Astrocyte (in vitro differentiated cells and primary cell): ENCODE measurements around the gene G6PC3. TPM values are rescaled to one million over a fixed set of nuclear protein-coding genes. Genes with fewer than 3 reads are reported as not detected.

Experiments used
- DNase-seq: peaks from one replicate; pipeline ENCODE4 v3.0.0-alpha.2; 2010; ENCODE audit warnings: low read depth
- FAIRE-seq: peaks from 2 replicates; lab custom pipeline; 2011; peaks lifted over from hg19 to GRCh38; lab: Jason Lieb, UNC
- H2AFZ ChIP-seq: 2 replicates; pipeline ENCODE4 v1.6.0; 2012; ENCODE audit warnings: low read depth, low read length, inconsistent platforms
- H3K27ac ChIP-seq: 2 replicates; pipeline ENCODE4 v1.5.1; 2011; ENCODE audit warnings: low read depth, low read length, inconsistent platforms
- H3K27me3 ChIP-seq: 2 replicates; pipeline ENCODE4 v1.6.0; 2011; ENCODE audit warnings: low read length, inconsistent platforms; ENCODE audit not compliant: insufficient read depth
- H3K36me3 ChIP-seq: 2 replicates; pipeline ENCODE4 v1.5.1; 2011; ENCODE audit warnings: low read length, inconsistent platforms; ENCODE audit not compliant: insufficient read depth
- H3K4me1 ChIP-seq: 2 replicates; pipeline ENCODE4 v1.5.1; 2011; ENCODE audit warnings: low read length, inconsistent platforms; ENCODE audit not compliant: insufficient read depth
- H3K4me2 ChIP-seq: 2 replicates; pipeline ENCODE4 v1.6.0; 2012; ENCODE audit warnings: low read length, inconsistent platforms
- H3K4me3 ChIP-seq: 2 replicates; pipeline ENCODE4 v1.5.1; 2011; ENCODE audit warnings: low read depth, mild to moderate bottlenecking, low read length, inconsistent platforms; ENCODE audit not compliant: insufficient read depth
- H3K79me2 ChIP-seq: 2 replicates; pipeline ENCODE4 v1.6.0; 2012; ENCODE audit warnings: mild to moderate bottlenecking, low read length, inconsistent platforms; ENCODE audit not compliant: insufficient read depth
- H3K9ac ChIP-seq: 2 replicates; pipeline ENCODE4 v1.6.0; 2012; ENCODE audit warnings: mild to moderate bottlenecking, low read length, inconsistent platforms
- H3K9me3 ChIP-seq: 2 replicates; pipeline ENCODE4 v1.5.1; 2012; ENCODE audit warnings: low read depth, mild to moderate bottlenecking, low read length, inconsistent platforms; ENCODE audit not compliant: insufficient read depth
- H4K20me1 ChIP-seq: 2 replicates; pipeline ENCODE4 v1.6.0; 2012; ENCODE audit warnings: low read length, inconsistent platforms; ENCODE audit not compliant: insufficient read depth
- H3K27ac Mint-ChIP-seq: one replicate; pipeline ENCODE4 v1.8.0; 2021; ENCODE audit warnings: mild to moderate bottlenecking, mixed read lengths; ENCODE audit not compliant: unreplicated experiment
- H3K27me3 Mint-ChIP-seq: one replicate; pipeline ENCODE4 v1.8.0; 2021; ENCODE audit warnings: low read depth, mixed read lengths; ENCODE audit not compliant: unreplicated experiment
- H3K36me3 Mint-ChIP-seq: one replicate; pipeline ENCODE4 v1.8.0; 2021; ENCODE audit warnings: low read depth, mixed read lengths; ENCODE audit not compliant: unreplicated experiment
- H3K4me1 Mint-ChIP-seq: one replicate; pipeline ENCODE4 v1.8.0; 2021; ENCODE audit warnings: low read depth, mixed read lengths; ENCODE audit not compliant: unreplicated experiment
- H3K4me3 Mint-ChIP-seq: one replicate; pipeline ENCODE4 v1.8.0; 2021; ENCODE audit warnings: mild to moderate bottlenecking, moderate library complexity, mixed read lengths; ENCODE audit not compliant: unreplicated experiment
- H3K9me3 Mint-ChIP-seq: one replicate; pipeline ENCODE4 v1.8.0; 2021; ENCODE audit warnings: mild to moderate bottlenecking, mixed read lengths; ENCODE audit not compliant: unreplicated experiment
- CTCF ChIP-seq: IDR thresholded peaks from 2 replicates; pipeline ENCODE4 v1.5.1; 2011; ENCODE audit warnings: low read depth, mild to moderate bottlenecking, inconsistent platforms, low read length, moderate library complexity; ENCODE audit not compliant: insufficient read depth
- EZH2 ChIP-seq: IDR thresholded peaks from 2 replicates; pipeline ENCODE4 v1.6.1; 2012; ENCODE audit warnings: mild to moderate bottlenecking, low read length, inconsistent platforms; ENCODE audit not compliant: insufficient read depth
- total RNA-seq: library from RNA; stranded (reverse); gene quantifications from 2 replicates; pipeline ENCODE4 v1.2.1, GENCODE V29; 2021

Gene G6PC3
- total RNA-seq, 1 donor from 2014 or later: 94.5 TPM

- Histone ChIP-seq H3K9me3 (no peaks in the 10 kb centered on the region), H3K27ac (peak overlapping the region; percentile 10), H3K4me2 (no peak overlapping the region), H3K27me3 (no peaks in the 10 kb centered on the region), H3K4me1 (peaks cover 27% of the 10 kb centered on the region), H3K36me3 (no peaks in the 10 kb centered on the region), H4K20me1 (no peaks in the 10 kb centered on the region), H3K79me2 (no peaks in the 10 kb centered on the region), H2AFZ (no peak overlapping the region), H3K9ac (no peak overlapping the region), H3K4me3 (no peak overlapping the region)
- FAIRE-seq: no peak
- no peaks in the 10 kb centered on the region for H3K27me3 Mint-ChIP-seq
- no peaks in the 10 kb centered on the region for H3K9me3 Mint-ChIP-seq
- H3K27ac Mint-ChIP-seq: no peak overlapping the region
- peaks cover 16% of the 10 kb centered on the region for H3K4me1 Mint-ChIP-seq
- no peak for TF ChIP-seq CTCF
- DNase-seq: no peak
- H3K4me3 Mint-ChIP-seq: no peak overlapping the region
- H3K36me3 Mint-ChIP-seq: peaks cover 17% of the 10 kb centered on the region
Measured at GRCh38 chr17:44082256-44082927, 11.9 kb downstream of the G6PC3 start.

GRCh38 chr17:44083250-44083849 lies 12.8 kb downstream of the G6PC3 start:
- Histone ChIP-seq H3K79me2 (no peaks in the 10 kb centered on the region), H3K4me1 (peaks cover 30% of the 10 kb centered on the region), H3K27me3 (no peaks in the 10 kb centered on the region), H3K4me3 (no peak overlapping the region), H3K9me3 (no peaks in the 10 kb centered on the region), H4K20me1 (no peaks in the 10 kb centered on the region), H3K27ac (no peak overlapping the region), H3K9ac (no peak overlapping the region), H3K36me3 (no peaks in the 10 kb centered on the region), H3K4me2 (no peak overlapping the region), H2AFZ (no peak overlapping the region)
- DNase-seq (no peak), FAIRE-seq (no peak)
- Mint-ChIP-seq H3K27me3 (no peaks in the 10 kb centered on the region), H3K4me1 (peaks cover 24% of the 10 kb centered on the region), H3K36me3 (peaks cover 17% of the 10 kb centered on the region), H3K27ac (no peak overlapping the region), H3K4me3 (no peak overlapping the region), H3K9me3 (no peaks in the 10 kb centered on the region)
- TF ChIP-seq CTCF (no peak), EZH2 (no peak)

- H3K27me3 Mint-ChIP-seq: no peaks in the 10 kb centered on the region
Measured at GRCh38 chr17:44084131-44084538, 13.6 kb downstream of the G6PC3 start.

More at GRCh38 chr17:44084131-44084538, 13.6 kb downstream of the G6PC3 start:
- no peaks in the 10 kb centered on the region for H3K36me3 ChIP-seq
- H3K9ac ChIP-seq: no peak overlapping the region
- no peak overlapping the region for H3K4me3 ChIP-seq
- H3K79me2 ChIP-seq: no peaks in the 10 kb centered on the region
- peaks cover 21% of the 10 kb centered on the region for H3K36me3 Mint-ChIP-seq
- H3K9me3 Mint-ChIP-seq: no peaks in the 10 kb centered on the region
- H4K20me1 ChIP-seq: no peaks in the 10 kb centered on the region
- H3K4me1 ChIP-seq: peaks cover 30% of the 10 kb centered on the region
- no peak overlapping the region for H3K4me2 ChIP-seq
- peaks cover 27% of the 10 kb centered on the region for H3K4me1 Mint-ChIP-seq
- no peak overlapping the region for H3K27ac ChIP-seq
- H2AFZ ChIP-seq: no peak overlapping the region
- H3K27ac Mint-ChIP-seq: no peak overlapping the region
- H3K4me3 Mint-ChIP-seq: no peak overlapping the region
- no peaks in the 10 kb centered on the region for H3K9me3 ChIP-seq
- FAIRE-seq (no peak), DNase-seq (no peak)
- TF ChIP-seq CTCF (peak; percentile 12), EZH2 (no peak)
- no peaks in the 10 kb centered on the region for H3K27me3 ChIP-seq
